ENCODE data around the gene MTG2. TPM values are rescaled to one million over a fixed set of nuclear protein-coding genes. Genes with fewer than 3 reads are reported as not detected.
A peak's percentile ranks its signal among the peaks of the same experiment; 100 is the strongest.

Gene MTG2
- total and polyA plus RNA-seq, 2 of the 13 experiments (the other 11 are each of a cell fraction or from before 2014, with no cell fraction given), result 20.4 to 37.8 TPM

- Histone ChIP-seq H3K4me1 (ENCODE audit: insufficient read depth, low read length) (no peaks in the 10 kb centered on the region), H3K27me3 (ENCODE audit: control insufficient read depth in 1 of 2, insufficient read depth in 2 of 2, low read length in 2 of 2) (no peaks in the 10 kb centered on the region), H3K36me3 (replicated peaks in 1 of 2; ENCODE audit: control insufficient read depth in 1 of 2, insufficient read depth in 2 of 2, low read length in 2 of 2) (peaks cover 46 to 68% of the 10 kb centered on the region in 2 experiments; a peak in 4 of 5 replicates), H3K27ac (ENCODE audit: extremely low read length, insufficient read depth, low read length) (no peak overlapping the region), H3K9me3 (ENCODE audit: low read length) (no peaks in the 10 kb centered on the region), H4K20me1 (ENCODE audit: insufficient read depth, low read length) (no peaks in the 10 kb centered on the region), H3K9ac (ENCODE audit: insufficient read depth, low read depth, low read length) (no peak overlapping the region), H2AFZ (ENCODE audit: low read length) (no peak overlapping the region), H3K4me2 (ENCODE audit: low read depth, low read length) (no peak overlapping the region), H3K79me2 (ENCODE audit: insufficient read depth, low read length) (no peaks in the 10 kb centered on the region), H3K4me3 (replicated peaks in 1 of 3; ENCODE audit: insufficient read depth in 1 of 3, low read depth in 2 of 3, low read length in 3 of 3) (no peak overlapping the region)
- DNase-seq (ENCODE audit: low spot score), result no peak
- no peak for ATAC-seq
- CTCF ChIA-PET (ENCODE audit: low intra/inter-chr PET ratio, low total read pairs), result no interaction called here
- 93% methylated on average over 4 of the region's 4 CpGs for WGBS (ENCODE audit: low lambda C conversion rate)
- intact Hi-C loops (cut with micrococcal nuclease; ENCODE audit: unreplicated experiment), result no loop called here
- in situ Hi-C loops (cut with HindIII; ENCODE audit: extremely low pct_ligation_motif_present, low pct_unique_long_range_greater_than_20kb), result no loop called here
- TF ChIP-seq RBM22 (optimal IDR thresholded peaks at IDR 0.05; ENCODE audit: low read length) (peak; percentile 19), POLR2A (IDR thresholded peaks at IDR 0.05; ENCODE audit: insufficient read depth in 1 of 2, low read depth in 2 of 2, low read length in 2 of 2) (0 out of 4 replicates have a peak, but pooled peaks of 1 of the 2 experiments have one; percentile 4), ZNF496 (CRISPR knock-in tag; IDR thresholded peaks at IDR 0.05; ENCODE audit: insufficient replicate concordance) (no peak)
- POLR2A ChIA-PET, result interaction anchor here (1.4 kb wide), 1 partner anchor 12 kb away, joined by 6 read pairs; no protein-coding TSS in a partner anchor
- FAIRE-seq, result no peak
- no TSS peak for BruUV-seq (replicated peaks)
These were observed 14.8 kb upstream of the MTG2 start for GRCh38 chr20:62168061-62168460.

- ATAC-seq, result no peak
- no peak for TF ChIP-seq EZH2 (conservative IDR thresholded peaks at IDR 0.05; ENCODE audit: low read depth, low read length)
- no peak for TF ChIP-seq ZNF121 (CRISPR knock-in tag; IDR thresholded peaks at IDR 0.05)
- TF ChIP-seq SP1 (IDR thresholded peaks at IDR 0.05), result no peak
- TF ChIP-seq SP1 (CRISPR knock-in tag; IDR thresholded peaks at IDR 0.05), result no peak
- TF ChIP-seq ATF4 (CRISPR knock-in tag; IDR thresholded peaks at IDR 0.05), result no peak
- no peak for TF ChIP-seq AKAP8 (CRISPR knock-in tag; IDR thresholded peaks at IDR 0.05)
- no peak for TF ChIP-seq ATF7 (IDR thresholded peaks at IDR 0.05)
- no peak for TF ChIP-seq ATF7 (CRISPR knock-in tag; IDR thresholded peaks at IDR 0.05)
- TF ChIP-seq HOMEZ (CRISPR knock-in tag; IDR thresholded peaks at IDR 0.05; ENCODE audit: low read depth), result no peak
- peak; percentile 68 for TF ChIP-seq AGO2 (optimal IDR thresholded peaks at IDR 0.05; ENCODE audit: low read depth, low read length)
- TF ChIP-seq ZUFSP (CRISPR knock-in tag; IDR thresholded peaks at IDR 0.05; ENCODE audit: borderline replicate concordance), result no peak
- TF ChIP-seq TMF1 (CRISPR knock-in tag; IDR thresholded peaks at IDR 0.05; ENCODE audit: low read depth), result no peak
- 0 out of 2 replicates have a peak, but pooled peaks have one; percentile 35 for TF ChIP-seq ZNF737 (CRISPR knock-in tag; IDR thresholded peaks at IDR 0.05; ENCODE audit: borderline replicate concordance)
- no peak for TF ChIP-seq MIXL1 (CRISPR knock-in tag; IDR thresholded peaks at IDR 0.05)
These were observed 13.9 kb upstream of the MTG2 start for GRCh38 chr20:62168890-62169435.

More at GRCh38 chr20:62168890-62169435, 13.9 kb upstream of the MTG2 start:
- no peak for FAIRE-seq
- Histone ChIP-seq H3K4me3 (replicated peaks in 1 of 3; ENCODE audit: insufficient read depth in 1 of 3, low read depth in 2 of 3, low read length in 3 of 3) (no peak overlapping the region), H3K36me3 (replicated peaks in 1 of 2; ENCODE audit: control insufficient read depth in 1 of 2, insufficient read depth in 2 of 2, low read length in 2 of 2) (peaks cover 40 to 64% of the 10 kb centered on the region in 2 experiments; a peak in 4 of 5 replicates), H3K27ac (ENCODE audit: extremely low read length, insufficient read depth, low read length) (no peak overlapping the region), H3K9ac (ENCODE audit: insufficient read depth, low read depth, low read length) (no peak overlapping the region), H3K4me1 (ENCODE audit: insufficient read depth, low read length) (no peaks in the 10 kb centered on the region), H3K4me2 (ENCODE audit: low read depth, low read length) (no peak overlapping the region), H4K20me1 (ENCODE audit: insufficient read depth, low read length) (no peaks in the 10 kb centered on the region), H3K9me3 (ENCODE audit: low read length) (no peaks in the 10 kb centered on the region), H3K27me3 (ENCODE audit: control insufficient read depth in 1 of 2, insufficient read depth in 2 of 2, low read length in 2 of 2) (no peaks in the 10 kb centered on the region), H2AFZ (ENCODE audit: low read length) (no peak overlapping the region), H3K79me2 (ENCODE audit: insufficient read depth, low read length) (no peaks in the 10 kb centered on the region)
- WGBS (ENCODE audit: low lambda C conversion rate), result 97% methylated on average over 23 of the region's 23 CpGs
- BruUV-seq (replicated peaks), result no TSS peak
- POLR2A ChIA-PET, result no interaction called here
- DNase-seq (ENCODE audit: low spot score), result no peak
- CTCF ChIA-PET (ENCODE audit: low intra/inter-chr PET ratio, low total read pairs), result no interaction called here
- in situ Hi-C loops (cut with HindIII; ENCODE audit: extremely low pct_ligation_motif_present, low pct_unique_long_range_greater_than_20kb), result no loop called here
- intact Hi-C loops (cut with micrococcal nuclease; ENCODE audit: unreplicated experiment), result no loop called here

Measured in HepG2 (cell line).